GM18519 (cell line): ENCODE measurements around the gene OTULIN.

Source experiments
- ATAC-seq: cut with Tn5 transposase; IDR thresholded peaks from one replicate; pipeline ENCODE4 v1.9.1; 2021; ENCODE audit warnings: mild to moderate bottlenecking, moderate library complexity; ENCODE audit not compliant: unreplicated experiment, low FRiP score

Gene OTULIN

DNA sequence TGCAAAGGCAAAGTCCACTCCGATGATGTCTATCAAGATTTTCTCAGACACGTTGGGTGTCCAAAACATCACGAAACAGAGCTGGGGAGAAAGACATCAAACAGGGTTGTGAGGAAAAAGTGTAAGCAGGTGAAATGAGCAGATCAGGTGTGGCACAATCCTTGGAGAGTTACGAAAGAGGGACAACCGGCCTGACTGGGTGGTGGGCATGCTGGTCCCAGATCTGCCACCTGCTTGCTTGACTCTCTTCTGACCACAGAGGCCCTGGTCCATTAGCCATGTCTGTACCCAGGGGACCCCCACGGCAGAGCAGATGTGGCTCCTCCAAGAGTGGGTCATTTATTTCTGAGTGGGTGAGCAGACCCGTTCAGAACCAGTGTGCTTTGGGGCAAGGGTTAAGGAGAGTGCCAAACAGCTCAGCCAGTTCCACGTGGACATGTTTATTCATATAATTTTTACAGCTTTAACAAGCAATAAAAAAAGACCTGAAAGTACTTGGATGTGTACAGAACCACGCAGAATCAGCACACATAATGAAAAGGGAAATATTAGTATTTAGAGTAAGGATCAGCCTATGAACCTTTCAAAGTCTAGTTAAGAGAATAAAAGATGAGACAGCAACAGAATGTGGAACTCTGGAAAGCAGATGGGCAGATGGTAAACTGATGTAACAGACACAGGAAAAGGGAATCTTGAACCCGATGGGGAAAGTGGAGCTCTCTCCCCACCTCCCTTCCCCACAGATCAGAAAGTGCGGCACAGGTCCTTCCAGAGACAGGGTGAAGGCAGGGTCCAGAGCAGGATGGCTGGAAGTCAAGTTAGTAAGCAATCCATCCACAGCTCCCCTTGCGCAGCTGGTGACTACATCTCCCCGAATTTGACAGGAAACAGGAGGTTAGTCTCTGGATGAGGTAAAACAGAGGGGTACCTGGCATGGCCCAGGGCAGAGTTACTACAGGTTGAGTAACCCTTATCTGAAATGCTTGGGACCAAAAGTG is 52.5 kb downstream of the OTULIN start:
- ATAC-seq = no peak

DNA sequence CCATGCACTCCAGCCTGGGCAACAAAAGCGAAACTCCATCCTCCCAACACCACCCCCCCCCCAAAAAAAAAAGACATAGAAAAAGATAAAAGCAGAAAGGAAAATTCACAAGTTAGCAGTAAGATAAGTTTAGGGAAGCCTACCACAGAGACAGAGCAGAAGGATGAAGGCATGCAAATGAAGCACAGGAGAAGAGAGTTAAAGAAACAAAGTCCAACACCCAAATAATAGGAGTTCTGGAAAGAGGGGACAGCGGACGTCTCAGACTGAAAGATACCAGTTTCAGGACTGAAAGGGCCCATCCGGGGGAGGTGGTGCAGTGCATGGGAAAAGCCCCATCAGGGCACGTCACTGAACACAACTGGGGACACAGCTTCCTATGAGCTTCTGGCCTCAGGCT is 54.3 kb downstream of the OTULIN start:
- no peak for ATAC-seq

DNA sequence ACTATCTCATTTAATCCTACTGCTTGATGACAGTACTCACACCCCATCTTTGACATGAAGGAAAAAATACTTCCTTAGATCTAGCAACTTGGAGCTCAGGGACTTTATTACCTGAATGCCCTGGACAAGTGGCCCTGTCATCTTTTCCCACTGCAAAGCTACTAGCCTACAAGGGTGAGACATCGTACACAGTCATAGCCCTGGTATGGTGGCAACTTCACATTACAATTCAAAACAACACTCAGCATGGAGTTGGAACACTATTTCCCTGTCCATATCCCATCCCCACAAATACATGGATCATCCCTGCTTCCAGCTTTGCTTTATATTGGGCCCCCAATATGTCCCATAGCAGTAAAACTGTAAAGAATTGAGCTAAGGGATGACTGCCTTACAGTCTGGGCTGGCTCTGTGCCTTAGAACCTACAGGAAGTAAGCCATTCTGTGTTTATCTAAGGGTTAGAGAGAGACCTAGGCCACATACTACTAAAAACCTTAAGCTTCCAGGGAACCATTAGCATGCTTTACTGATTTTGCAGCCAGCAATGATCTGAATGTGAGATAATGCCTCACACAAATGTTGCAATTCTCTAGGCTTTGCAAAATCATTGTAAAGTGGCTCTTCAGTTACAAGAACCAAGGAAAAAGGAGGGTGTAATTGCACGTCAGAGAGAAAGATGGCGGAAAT is 55.9 kb downstream of the OTULIN start:
- ATAC-seq = no peak

DNA sequence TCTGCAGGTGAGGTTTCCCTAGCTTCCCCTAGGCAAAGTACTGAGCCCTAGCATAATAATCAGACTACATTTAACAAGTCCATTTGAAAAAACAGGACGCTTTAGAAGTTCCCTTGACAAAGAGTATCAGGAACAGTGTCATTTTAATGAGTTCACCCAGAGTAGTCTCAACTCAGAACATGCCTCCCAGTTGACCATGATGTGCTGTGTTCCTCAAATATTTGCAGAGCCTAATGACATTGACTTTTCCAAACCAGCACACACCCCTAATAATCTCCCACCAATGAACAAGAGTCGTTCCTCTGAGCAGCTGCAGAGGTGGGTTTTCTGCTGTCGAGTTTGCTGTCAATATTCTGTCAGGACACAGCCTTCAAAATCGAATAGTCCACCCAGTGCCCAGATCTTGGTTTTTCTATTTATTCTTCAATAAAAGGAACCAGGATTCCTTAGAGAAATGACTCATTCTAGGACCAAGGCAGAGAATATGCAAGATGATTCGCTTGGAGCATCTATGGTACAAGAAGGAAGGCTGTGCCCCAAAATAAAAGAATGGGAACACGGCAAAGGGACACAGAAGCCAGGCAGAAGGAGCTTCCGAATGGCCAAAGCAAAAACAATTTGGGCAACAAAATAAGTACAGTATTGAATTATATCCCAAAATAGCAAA is 57.6 kb downstream of the OTULIN start:
- ATAC-seq = no peak

DNA sequence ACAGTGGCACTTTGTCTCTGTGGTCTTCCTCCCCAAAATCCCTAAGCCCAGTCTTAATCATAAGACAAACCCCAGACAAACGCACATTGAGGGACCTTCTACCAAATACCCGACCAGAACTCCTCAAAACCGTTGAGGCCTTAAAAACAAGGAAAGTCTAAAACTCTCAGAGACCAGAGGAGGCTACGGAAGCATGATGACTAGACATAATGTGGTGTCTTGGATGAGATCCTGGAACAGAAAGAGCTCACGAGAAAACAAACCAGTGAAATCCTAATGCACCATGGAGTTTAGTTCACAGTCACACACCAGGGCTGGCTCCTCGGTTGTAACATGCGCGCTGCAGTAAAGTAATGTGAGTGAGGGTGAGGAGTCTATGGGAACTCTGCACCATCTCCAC is 58.4 kb downstream of the OTULIN start:
- ATAC-seq = no peak

DNA sequence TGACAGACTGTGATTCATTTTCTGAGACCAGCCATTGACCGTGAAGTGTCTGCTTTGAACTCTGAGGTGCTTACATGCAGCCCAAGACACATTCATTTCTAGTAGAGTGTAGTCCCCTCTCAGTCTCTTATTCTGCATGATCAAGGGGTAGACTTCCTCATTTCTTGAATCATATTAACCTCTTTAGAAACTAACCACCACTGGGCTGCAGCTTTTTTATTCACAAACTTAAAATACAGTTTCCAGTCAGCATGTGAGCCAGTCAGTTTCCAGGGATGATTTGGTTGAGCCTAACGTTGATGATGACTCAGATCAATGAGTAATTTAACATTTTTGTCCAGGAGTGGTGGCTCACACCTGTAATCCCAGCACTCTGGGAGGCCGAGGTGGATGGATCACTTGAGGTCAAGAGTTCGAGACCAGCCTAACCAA is 59.2 kb downstream of the OTULIN start:
- no peak for ATAC-seq

DNA sequence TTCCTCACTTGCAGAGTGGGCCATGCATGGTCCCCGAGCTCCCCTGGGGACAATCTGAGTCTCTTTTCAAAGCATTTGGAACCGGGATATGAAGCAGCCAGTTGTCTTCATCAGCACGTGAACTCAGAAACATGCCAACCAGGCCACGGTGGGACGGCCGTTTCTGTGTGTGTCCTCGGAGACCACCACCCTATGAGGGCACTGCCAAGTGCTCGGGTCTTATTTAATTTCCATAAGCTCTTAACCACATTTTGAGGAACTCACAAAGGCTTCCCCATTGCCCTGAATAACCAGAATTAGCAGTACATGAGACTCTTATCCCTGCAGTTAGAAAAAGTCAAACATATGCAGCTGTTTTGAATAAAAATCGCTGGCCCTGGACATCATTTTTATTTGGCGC is 60.1 kb downstream of the OTULIN start:
- no peak for ATAC-seq

DNA sequence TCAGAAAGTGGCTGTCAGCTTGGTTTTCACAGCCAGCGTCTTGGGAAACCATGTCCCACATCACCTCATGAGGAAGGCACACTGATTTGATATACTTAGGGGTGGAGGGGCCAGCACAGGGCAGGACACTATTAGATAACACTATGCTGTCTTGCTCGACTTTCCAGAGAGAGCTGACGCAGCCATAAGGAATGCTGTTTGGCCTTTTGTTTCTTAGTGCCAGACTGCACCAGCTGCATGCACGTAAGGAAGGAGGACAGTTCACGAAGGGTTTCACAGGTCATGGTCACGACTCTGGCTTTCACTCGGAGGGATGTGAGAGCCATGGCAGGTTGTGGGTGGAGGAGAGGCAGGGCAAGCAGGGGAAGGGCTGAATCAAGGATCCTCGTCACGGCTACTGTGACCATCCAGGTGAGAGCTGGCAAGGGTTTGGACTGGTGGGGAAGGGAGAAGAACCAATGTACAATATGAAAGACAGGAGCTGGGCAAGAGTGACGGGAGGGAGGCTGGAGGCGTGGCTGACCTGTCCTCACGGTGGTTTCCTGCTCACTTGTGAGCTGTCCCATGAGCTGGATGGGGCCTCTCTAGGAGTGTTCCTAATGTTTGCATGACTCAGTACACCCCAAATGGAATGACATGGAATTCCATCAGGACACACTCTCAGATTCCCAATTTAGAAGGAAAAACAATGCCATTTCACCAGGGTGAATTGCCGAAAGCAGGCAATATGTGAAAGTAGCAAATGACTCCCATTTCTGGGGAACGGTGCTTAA is 61.7 kb downstream of the OTULIN start:
- ATAC-seq = no peak

DNA sequence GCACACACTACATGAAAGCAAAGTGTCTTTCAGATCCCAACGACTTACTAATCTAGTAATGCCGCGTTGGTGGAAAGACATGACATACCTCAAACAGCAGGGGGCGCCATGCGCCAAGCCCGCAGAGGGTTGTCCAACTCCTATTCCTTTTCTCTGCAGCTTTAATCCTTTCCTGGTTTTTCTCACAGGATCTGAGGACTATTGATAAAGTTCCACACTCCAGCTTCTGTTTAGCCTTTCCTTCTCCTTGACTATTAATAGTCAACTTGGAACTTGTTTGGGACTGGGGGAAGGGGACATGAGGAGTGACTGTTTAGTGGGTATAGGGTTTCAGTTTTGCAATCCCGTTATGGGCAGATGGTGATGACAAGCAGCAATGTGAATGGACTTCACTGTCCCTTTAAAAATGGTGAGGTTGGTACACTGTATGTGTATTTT is 62.9 kb downstream of the OTULIN start:
- ATAC-seq = peak; percentile 73

DNA sequence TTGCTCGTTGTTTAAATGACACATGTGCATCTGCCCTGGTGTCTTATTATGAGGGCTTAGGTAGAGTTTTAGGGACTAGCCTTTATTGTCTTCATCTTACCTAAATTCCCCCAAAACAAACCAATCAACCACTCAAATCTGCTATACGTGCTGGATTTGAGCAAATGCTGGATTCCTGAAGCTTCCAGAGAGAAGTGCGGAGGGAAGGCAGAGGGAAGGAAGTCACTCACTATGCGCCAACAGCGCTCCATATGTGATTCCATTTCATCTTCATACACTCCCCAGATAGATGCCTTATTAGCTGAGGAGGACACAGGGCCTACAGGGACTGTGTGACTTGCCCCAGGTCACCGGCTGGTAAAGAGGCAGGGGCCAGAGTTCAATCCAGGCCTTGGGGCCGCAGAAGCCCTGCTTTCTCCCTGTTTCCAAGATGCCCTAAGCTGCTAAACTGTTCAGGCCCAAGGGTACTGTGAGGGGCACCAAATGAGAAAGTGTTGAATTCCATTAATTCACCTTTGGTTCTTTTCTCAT is 63.5 kb downstream of the OTULIN start:
- no peak for ATAC-seq

DNA sequence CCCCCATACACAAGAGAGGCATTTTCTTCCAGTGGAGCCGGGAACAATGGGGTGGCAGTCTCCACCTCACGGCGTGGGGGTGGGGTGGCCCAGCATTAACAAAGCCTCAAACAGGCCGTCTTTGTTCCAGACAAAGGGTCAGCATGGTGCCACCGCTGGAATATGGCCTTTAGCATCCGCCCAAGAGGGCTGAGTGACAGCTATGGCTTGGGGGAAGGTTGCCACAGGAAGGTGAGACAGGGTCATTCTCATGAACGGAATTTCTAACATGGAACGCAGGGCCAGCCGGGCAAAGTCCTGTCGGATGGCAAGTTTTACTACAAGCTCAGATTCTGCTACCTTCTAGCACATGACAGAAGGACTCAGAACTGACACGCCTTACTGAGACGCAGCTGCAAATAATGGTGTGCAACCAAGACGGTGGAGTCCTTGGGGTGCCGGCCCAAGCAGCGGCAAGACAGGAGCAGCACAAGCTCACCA is 64.0 kb downstream of the OTULIN start:
- ATAC-seq = no peak

DNA sequence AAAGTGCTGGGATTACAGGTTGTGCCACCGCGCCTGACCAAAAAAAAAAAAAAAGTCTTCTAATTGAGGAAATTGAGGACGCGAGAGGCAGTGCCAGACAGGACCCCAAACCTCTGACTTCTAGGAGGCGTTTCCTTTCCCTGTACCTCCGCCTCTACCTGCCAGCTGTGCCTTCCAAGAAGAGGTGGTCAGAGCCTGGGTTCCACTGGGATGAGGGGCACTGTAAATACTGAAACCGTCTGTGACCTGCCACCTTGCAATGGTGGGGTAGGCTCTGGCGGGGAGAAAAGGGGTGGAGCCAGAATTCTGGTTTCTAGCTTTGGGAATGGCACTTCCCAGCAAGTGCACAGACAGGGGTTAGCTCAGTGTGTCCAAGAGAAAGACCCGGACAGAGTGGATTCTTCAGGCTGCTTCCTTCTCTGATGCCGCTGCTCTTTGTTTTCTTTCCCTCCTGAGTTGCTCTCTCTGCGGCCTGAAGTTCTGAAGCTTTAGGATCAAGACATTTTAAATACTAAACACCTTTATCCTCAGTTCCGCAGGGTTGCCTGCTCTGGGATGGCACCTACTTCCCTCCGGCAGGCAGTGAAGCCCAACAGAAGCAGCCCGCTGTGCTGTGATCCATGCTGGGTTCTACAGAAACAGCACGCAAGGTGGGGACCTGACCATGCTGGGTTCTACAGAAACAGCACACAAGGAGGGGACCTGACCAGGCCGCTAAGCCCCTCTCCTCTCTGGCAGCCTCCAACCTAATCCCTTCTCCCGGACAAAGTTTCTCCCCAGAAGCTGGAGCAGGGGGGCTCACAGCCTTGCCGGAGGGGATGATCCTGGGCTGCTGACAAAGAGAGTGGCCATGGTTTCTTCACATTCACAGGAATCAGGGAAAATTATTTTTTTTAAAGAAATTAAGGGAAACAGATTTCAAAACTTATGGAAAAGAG is 65.2 kb downstream of the OTULIN start:
- ATAC-seq = no peak

DNA sequence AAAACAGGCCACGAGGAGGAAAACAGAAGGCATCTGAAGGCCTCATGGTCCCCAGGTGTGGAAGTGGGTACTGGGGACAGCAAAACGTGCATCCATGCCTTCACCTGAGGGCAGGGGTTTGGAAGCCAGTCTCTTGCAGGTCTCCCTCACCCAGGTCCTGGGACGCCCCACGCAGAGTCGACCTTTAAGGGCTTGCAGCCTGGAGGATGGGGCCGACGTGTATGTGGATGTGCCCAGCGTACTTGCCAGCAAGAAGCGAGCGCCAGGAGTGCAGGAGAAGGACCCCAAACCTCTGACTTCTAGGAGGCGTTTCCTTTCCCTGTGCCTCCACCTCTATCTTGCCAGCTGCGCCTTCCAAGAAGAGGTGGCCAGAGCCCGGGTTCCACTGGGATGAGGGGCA is 65.9 kb downstream of the OTULIN start:
- ATAC-seq = no peak

DNA sequence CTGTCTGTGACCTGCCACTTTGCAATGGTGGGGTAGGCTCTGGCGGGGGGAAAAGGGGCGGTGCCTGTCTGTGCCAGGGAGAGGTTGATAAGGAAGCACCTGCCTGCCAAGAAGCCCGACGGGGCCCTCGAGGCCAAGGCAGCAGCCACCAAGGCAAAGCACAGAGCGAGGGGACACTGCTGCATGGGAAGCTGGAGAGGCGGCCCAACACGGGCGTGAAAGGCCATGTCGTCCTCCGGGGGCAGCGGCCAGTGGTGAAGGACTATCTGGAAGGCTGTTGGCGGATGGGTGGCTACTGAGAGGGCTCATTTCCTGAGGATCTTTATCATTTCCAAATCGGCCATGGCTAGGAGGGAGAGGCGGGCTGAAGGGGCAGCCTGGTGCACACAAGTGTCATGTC is 66.4 kb downstream of the OTULIN start:
- no peak for ATAC-seq

DNA sequence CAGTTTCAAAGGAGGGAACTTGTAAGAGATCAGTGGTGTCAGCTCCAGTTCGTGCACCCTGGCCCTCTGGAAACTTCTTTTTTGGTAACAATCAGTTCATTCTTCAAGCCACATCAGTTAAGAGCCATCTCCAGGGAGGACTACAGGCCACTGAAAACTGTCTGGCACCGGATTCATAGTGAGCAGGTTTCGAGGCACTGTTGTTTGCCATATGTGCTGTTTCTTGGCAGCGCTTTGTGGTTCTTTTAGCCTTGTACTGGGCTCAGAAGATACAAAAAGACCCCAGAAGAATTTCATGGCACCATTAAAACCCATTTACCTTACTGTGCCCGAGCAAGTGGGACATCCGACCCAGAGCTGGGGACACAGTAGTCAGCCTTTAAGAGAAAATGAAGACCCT is 68.5 kb downstream of the OTULIN start:
- ATAC-seq = no peak

DNA sequence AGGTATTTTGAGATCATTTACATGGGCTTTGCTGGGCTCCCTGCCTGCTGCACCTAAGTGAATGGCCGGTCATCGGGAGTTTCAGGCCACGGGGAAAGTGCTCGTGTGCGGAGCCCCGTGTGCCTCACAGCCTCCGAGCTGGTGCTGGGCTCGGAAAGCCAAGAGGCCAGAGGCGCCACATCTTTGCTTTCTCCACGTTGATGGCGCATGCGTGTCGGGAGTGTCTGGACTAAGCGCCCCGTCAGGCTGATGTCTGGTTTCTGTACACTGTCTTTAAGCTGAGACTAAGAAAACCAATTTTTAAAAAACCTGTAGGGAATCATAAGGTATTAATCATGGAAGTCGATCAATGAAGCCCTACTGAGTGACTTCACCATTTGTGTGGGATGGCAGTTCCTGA is 69.1 kb downstream of the OTULIN start:
- no peak for ATAC-seq

DNA sequence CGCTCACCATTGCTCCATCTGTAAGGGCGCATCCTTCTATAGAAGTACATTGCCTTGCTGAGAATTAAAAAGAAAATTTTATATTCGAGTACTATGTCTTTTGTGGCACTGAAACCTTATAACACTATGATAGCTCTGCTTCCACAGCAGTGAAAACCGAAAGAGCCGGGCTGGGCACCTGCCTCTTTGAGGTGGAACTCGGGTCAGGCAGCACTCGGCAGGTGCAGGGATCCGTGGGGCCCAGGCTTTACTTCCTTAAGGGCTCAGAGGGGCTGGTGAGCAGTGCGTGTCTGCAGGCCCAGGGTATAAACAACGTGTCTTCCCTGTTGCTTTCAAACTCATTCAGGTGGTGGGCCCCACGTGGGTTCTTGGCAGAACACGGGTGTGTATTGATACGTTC is 69.9 kb downstream of the OTULIN start:
- no peak for ATAC-seq

DNA sequence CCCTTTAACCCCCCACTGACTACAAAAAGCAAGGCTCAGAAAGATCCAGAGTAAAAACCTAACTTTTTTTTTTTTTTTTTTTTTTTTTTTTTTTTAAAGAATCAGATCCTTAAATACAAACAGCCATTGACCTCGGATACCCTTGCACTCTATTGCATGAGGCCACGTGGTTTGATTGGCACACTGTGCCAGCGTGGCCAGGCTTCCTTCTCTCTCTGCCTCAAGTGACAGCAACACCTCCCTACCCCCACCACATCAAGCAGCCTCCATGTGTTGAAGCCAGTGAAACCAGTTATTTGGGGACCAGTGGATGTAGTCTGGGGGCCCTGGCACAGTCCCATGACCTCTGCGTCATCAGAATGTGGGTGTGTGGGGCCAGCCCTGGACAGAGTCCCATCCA is 71.4 kb downstream of the OTULIN start:
- ATAC-seq = no peak

DNA sequence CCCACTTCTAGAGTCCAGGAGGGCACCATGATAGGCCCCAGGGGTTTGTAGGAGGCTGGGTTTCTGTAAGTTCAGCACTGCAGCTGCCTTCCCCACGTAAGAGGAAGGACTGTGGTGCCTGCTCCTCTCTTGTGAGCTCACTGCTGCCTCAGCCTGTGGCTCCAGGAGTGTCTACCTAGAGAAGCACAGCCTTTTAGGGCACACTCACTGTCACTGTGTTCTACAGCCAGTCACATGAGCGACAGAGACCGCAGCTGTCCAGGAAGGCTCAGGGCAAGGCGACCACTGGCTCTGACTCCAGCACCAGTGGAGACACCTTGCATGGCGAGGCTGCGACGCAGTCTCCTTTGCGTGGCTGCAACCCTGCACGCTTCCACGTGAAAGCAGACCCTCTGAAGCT is 72.8 kb downstream of the OTULIN start:
- ATAC-seq = no peak
